Measurements from ENCODE around the gene OR8A1. TPM values are rescaled to one million over a fixed set of nuclear protein-coding genes. Genes with fewer than 3 reads are reported as not detected.

Gene OR8A1
- total RNA-seq, 1 donor from 2014 or later = not detected

DNA sequence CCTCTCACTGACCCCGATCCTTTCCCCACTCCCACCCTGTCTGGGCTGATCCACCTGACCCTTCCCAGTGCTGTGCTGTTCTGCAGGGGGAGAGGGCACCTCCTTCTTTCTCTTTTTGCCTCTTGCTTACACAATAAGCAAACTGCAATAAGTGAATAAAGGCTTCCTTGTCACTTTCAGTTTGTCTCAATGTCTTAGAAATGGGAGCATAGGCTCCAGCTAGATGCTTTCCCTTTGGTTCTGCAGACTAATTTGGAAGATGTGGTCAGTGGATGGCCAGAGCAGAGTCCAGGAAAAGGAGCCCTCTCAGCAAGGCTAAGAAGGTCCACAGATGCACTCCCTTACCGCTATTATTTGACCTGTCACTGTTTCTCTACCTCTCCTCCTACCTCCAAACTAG, 35.7 kb upstream of the OR8A1 start:
- TF ChIP-seq EZH2 (IDR thresholded peaks at IDR 0.05; ENCODE audit: insufficient read depth, low read length) = no peak
- TF ChIP-seq, protein P1, sequence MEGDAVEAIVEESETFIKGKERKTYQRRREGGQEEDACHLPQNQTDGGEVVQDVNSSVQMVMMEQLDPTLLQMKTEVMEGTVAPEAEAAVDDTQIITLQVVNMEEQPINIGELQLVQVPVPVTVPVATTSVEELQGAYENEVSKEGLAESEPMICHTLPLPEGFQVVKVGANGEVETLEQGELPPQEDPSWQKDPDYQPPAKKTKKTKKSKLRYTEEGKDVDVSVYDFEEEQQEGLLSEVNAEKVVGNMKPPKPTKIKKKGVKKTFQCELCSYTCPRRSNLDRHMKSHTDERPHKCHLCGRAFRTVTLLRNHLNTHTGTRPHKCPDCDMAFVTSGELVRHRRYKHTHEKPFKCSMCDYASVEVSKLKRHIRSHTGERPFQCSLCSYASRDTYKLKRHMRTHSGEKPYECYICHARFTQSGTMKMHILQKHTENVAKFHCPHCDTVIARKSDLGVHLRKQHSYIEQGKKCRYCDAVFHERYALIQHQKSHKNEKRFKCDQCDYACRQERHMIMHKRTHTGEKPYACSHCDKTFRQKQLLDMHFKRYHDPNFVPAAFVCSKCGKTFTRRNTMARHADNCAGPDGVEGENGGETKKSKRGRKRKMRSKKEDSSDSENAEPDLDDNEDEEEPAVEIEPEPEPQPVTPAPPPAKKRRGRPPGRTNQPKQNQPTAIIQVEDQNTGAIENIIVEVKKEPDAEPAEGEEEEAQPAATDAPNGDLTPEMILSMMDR (IDR thresholded peaks at IDR 0.05; ENCODE audit: insufficient read depth, low read depth, low read length) = no peak
- FAIRE-seq (no peak), DNase-seq (ENCODE audit: low read depth) (no peak)
- Mint-ChIP-seq H3K9me3 (ENCODE audit: unreplicated experiment) (peaks cover 2% of the 10 kb centered on the region), H3K4me1 (ENCODE audit: low read depth, unreplicated experiment) (peaks cover 9% of the 10 kb centered on the region), H3K27me3 (ENCODE audit: low read depth, unreplicated experiment) (no peaks in the 10 kb centered on the region), H3K36me3 (ENCODE audit: low read depth, unreplicated experiment) (no peaks in the 10 kb centered on the region), H3K27ac (ENCODE audit: unreplicated experiment) (no peak overlapping the region), H3K4me3 (ENCODE audit: unreplicated experiment) (no peak overlapping the region)
- Histone ChIP-seq H3K27me3 (ENCODE audit: insufficient read depth, low read length) (peaks cover under 1% of the 10 kb centered on the region), H3K9me3 (ENCODE audit: insufficient read depth, low read depth, low read length) (no peaks in the 10 kb centered on the region), H3K4me3 (ENCODE audit: insufficient read depth, low read depth, low read length) (no peak overlapping the region), H3K4me1 (ENCODE audit: insufficient read depth, low read length) (no peaks in the 10 kb centered on the region), H3K79me2 (ENCODE audit: insufficient read depth, low read length) (no peaks in the 10 kb centered on the region), H4K20me1 (ENCODE audit: insufficient read depth, low read length) (no peaks in the 10 kb centered on the region), H2AFZ (ENCODE audit: low read depth, low read length) (no peak overlapping the region), H3K9ac (ENCODE audit: low read length) (no peak overlapping the region), H3K4me2 (ENCODE audit: low read length) (no peak overlapping the region), H3K27ac (ENCODE audit: low read depth, low read length) (no peak overlapping the region), H3K36me3 (ENCODE audit: insufficient read depth, low read length) (no peaks in the 10 kb centered on the region)

DNA sequence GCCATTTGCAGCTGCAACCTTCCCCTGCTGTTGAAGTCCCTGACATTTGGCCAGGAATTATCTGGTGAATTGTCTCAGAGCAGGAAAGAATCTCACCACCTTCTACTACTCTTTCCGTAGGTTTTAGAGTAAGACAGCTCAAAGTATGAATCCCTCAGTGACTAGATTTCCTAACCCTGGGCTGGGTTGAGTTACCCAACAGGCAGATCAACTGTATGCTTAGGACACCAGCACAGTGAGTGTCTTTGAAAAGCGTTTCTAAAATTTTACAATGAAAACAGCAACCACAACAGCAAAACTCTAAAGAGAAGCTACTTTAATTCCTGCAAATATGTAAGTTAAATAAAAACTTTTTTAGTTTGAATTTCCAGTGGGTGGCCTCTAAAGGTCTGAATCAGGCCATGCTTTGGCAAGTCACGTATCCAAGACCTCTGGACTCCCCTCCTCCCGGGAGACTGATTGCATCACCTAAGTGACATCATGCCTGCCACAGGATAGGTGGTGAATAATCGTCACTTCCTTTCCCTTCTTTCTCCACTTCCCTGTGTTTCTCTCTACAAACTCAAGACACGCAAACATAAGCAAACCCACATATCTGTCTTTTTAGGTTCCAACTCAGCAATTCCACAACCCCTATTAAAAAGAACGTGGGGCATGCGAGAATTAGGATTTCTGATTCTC, 34.1 kb upstream of the OR8A1 start:
- Histone ChIP-seq H3K4me3 (ENCODE audit: insufficient read depth, low read depth, low read length) (no peak overlapping the region), H3K79me2 (ENCODE audit: insufficient read depth, low read length) (no peaks in the 10 kb centered on the region), H4K20me1 (ENCODE audit: insufficient read depth, low read length) (no peaks in the 10 kb centered on the region), H2AFZ (ENCODE audit: low read depth, low read length) (no peak overlapping the region), H3K4me2 (ENCODE audit: low read length) (no peak overlapping the region), H3K4me1 (ENCODE audit: insufficient read depth, low read length) (no peaks in the 10 kb centered on the region), H3K27ac (ENCODE audit: low read depth, low read length) (no peak overlapping the region), H3K9me3 (ENCODE audit: insufficient read depth, low read depth, low read length) (no peaks in the 10 kb centered on the region), H3K9ac (ENCODE audit: low read length) (no peak overlapping the region), H3K27me3 (ENCODE audit: insufficient read depth, low read length) (no peaks in the 10 kb centered on the region), H3K36me3 (ENCODE audit: insufficient read depth, low read length) (no peaks in the 10 kb centered on the region)
- H3K27me3 Mint-ChIP-seq (ENCODE audit: low read depth, unreplicated experiment) = no peaks in the 10 kb centered on the region
- peaks cover 9% of the 10 kb centered on the region for H3K4me1 Mint-ChIP-seq (ENCODE audit: low read depth, unreplicated experiment)
- TF ChIP-seq EZH2 (IDR thresholded peaks at IDR 0.05; ENCODE audit: insufficient read depth, low read length) = no peak
- TF ChIP-seq, protein P1 (IDR thresholded peaks at IDR 0.05; ENCODE audit: insufficient read depth, low read depth, low read length) = no peak
- FAIRE-seq = no peak
- DNase-seq (ENCODE audit: low read depth) = no peak
- no peaks in the 10 kb centered on the region for H3K36me3 Mint-ChIP-seq (ENCODE audit: low read depth, unreplicated experiment)
- H3K27ac Mint-ChIP-seq (ENCODE audit: unreplicated experiment) = peak overlapping the region; percentile 60
- no peak overlapping the region for H3K4me3 Mint-ChIP-seq (ENCODE audit: unreplicated experiment)
- peaks cover 2% of the 10 kb centered on the region for H3K9me3 Mint-ChIP-seq (ENCODE audit: unreplicated experiment)

DNA sequence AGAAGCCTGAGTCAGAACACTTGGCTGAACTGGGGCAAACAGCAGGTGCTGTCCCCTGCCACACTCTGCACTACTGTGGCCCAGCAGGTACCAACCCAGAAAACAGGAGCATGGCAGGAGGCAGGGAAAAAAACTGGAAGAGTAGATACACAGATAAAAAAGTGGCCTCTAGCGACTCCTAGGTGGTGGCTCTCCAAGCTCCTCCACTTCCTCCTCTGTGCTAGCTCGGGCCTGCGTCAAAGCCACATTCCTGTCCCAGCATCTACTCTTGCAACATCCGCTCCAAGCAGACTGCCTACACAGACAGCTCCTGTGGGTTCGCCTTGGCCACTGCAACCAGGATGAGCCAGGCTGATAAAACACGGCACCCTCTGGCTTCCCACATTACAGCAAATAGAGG, 33.3 kb upstream of the OR8A1 start:
- Mint-ChIP-seq H3K9me3 (ENCODE audit: unreplicated experiment) (peaks cover 2% of the 10 kb centered on the region), H3K4me3 (ENCODE audit: unreplicated experiment) (no peak overlapping the region), H3K27ac (ENCODE audit: unreplicated experiment) (peak overlapping the region; percentile 51), H3K4me1 (ENCODE audit: low read depth, unreplicated experiment) (peaks cover 9% of the 10 kb centered on the region), H3K36me3 (ENCODE audit: low read depth, unreplicated experiment) (no peaks in the 10 kb centered on the region), H3K27me3 (ENCODE audit: low read depth, unreplicated experiment) (no peaks in the 10 kb centered on the region)
- Histone ChIP-seq H3K79me2 (ENCODE audit: insufficient read depth, low read length) (no peaks in the 10 kb centered on the region), H3K4me1 (ENCODE audit: insufficient read depth, low read length) (no peaks in the 10 kb centered on the region), H4K20me1 (ENCODE audit: insufficient read depth, low read length) (no peaks in the 10 kb centered on the region), H3K9ac (ENCODE audit: low read length) (no peak overlapping the region), H3K27me3 (ENCODE audit: insufficient read depth, low read length) (no peaks in the 10 kb centered on the region), H3K27ac (ENCODE audit: low read depth, low read length) (no peak overlapping the region), H2AFZ (ENCODE audit: low read depth, low read length) (no peak overlapping the region), H3K9me3 (ENCODE audit: insufficient read depth, low read depth, low read length) (no peaks in the 10 kb centered on the region), H3K36me3 (ENCODE audit: insufficient read depth, low read length) (no peaks in the 10 kb centered on the region), H3K4me3 (ENCODE audit: insufficient read depth, low read depth, low read length) (no peak overlapping the region), H3K4me2 (ENCODE audit: low read length) (no peak overlapping the region)
- DNase-seq (ENCODE audit: low read depth) (peak; percentile 40), FAIRE-seq (no peak)
- TF ChIP-seq EZH2 (IDR thresholded peaks at IDR 0.05; ENCODE audit: insufficient read depth, low read length) = no peak
- TF ChIP-seq, protein P1 (IDR thresholded peaks at IDR 0.05; ENCODE audit: insufficient read depth, low read depth, low read length) = no peak

All from astrocyte (in vitro differentiated cells and primary cell).